Esophagus squamous epithelium (tissue), 5 donors: ENCODE results near the gene PIGV. TPM values are rescaled to one million over a fixed set of nuclear protein-coding genes. Genes with fewer than 3 reads are reported as not detected.
A peak's percentile ranks its signal among the peaks of the same experiment; 100 is the strongest.
"Not testable (repeated sequence)": the region's sequence is repeated elsewhere in the genome, so short reads cannot be mapped to it uniquely, and the experiment has no call there.

Source experiments
- DNase-seq: peaks from one replicate; lab custom pipeline; 2025; lab: John Stamatoyannopoulos, UW
- H3K27ac ChIP-seq, 4 donors: fragments of 200-600 bp; sonication (generic); one replicate each; pipeline ENCODE4 v1.5.1; 2016 to 2019; ENCODE audit warnings: mild to moderate bottlenecking in 1 of 4
- H3K27me3 ChIP-seq, 4 donors: fragments of 200-600 bp; sonication (generic); 1 replicate in 3 of 4; 2 replicates in 1 of 4; pipeline versions ENCODE4 v1.5.1 to v1.6.0; 2017 to 2021; ENCODE audit warnings: antibody characterized with exemption in 1 of 4
- H3K36me3 ChIP-seq, 3 donors: fragments of 200-600 bp; sonication (generic); one replicate each; pipeline ENCODE4 v1.5.1; 2016 to 2019
- H3K4me1 ChIP-seq, 3 donors: fragments of 200-600 bp; sonication (generic); one replicate each; pipeline ENCODE4 v1.5.1; 2017 to 2019
- H3K4me3 ChIP-seq, 4 donors: fragments of 200-600 bp; sonication (generic); 1 replicate in 3 of 4; 2 replicates in 1 of 4; pipeline ENCODE4 v1.5.1; 2016 to 2019; ENCODE audit warnings: mild to moderate bottlenecking in 2 of 4, moderate library complexity in 1 of 4
- H3K9me3 ChIP-seq, 3 donors: fragments of 200-600 bp; sonication (generic); one replicate each; pipeline ENCODE4 v1.5.1; 2016 to 2019
- POLR2A ChIP-seq, 4 donors: fragments of 450-650 bp; IDR thresholded peaks; one replicate each; pipeline ENCODE4 v1.6.1; 2017; ENCODE audit warnings: antibody characterized with exemption in 4 of 4, mild to moderate bottlenecking in 4 of 4, moderate library complexity in 3 of 4
- WGBS, 2 donors: methylation state at CpG; one replicate each; pipeline ENCODE4 v1.1.5; 2018; 5-methylcytosine and 5-hydroxymethylcytosine counted together
- intact Hi-C: fragments of 100-400 bp; cut with DNase I; formaldehyde crosslinking; loops from one replicate; pipeline ENCODE4 v1.15.0; 2022
- total RNA-seq, 4 donors: library from RNA; depleted of rRNA; stranded (reverse); fragments of >200 nt; gene quantifications; one replicate each; pipeline ENCODE4 v1.1.0, GENCODE V29; 2016
- TF ChIP-seq, protein P1 (sequence below), 6 experiments: fragments of 450-650 bp in 4 of 6; fragments of 200-600 bp in 2 of 6; sonication (generic) in 2 of 6; IDR thresholded peaks; one replicate each; pipeline ENCODE4 v1.5.1; 2016 to 2019; ENCODE audit warnings: antibody characterized with exemption in 6 of 6, mild to moderate bottlenecking in 4 of 6, moderate library complexity in 4 of 6
- donor health status: DM: yes; HTN: yes; CAD: no.

PIGV gene
- total RNA-seq, 4 donors from 2014 or later = 9.9 to 20.9 (median 13.1) TPM

GRCh38 chr1:26792924-26793323, 5.2 kb downstream of the PIGV start:
- no peak for TF ChIP-seq POLR2A (IDR thresholded peaks at IDR 0.05)
- TF ChIP-seq, protein P1, sequence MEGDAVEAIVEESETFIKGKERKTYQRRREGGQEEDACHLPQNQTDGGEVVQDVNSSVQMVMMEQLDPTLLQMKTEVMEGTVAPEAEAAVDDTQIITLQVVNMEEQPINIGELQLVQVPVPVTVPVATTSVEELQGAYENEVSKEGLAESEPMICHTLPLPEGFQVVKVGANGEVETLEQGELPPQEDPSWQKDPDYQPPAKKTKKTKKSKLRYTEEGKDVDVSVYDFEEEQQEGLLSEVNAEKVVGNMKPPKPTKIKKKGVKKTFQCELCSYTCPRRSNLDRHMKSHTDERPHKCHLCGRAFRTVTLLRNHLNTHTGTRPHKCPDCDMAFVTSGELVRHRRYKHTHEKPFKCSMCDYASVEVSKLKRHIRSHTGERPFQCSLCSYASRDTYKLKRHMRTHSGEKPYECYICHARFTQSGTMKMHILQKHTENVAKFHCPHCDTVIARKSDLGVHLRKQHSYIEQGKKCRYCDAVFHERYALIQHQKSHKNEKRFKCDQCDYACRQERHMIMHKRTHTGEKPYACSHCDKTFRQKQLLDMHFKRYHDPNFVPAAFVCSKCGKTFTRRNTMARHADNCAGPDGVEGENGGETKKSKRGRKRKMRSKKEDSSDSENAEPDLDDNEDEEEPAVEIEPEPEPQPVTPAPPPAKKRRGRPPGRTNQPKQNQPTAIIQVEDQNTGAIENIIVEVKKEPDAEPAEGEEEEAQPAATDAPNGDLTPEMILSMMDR (IDR thresholded peaks at IDR 0.05) = no peak
- intact Hi-C loops = no loop called here
- Histone ChIP-seq H3K4me3 (no peak overlapping the region), H3K4me1 (peaks cover 3 to 24% (median 6%) of the 10 kb centered on the region in 3 donors), H3K36me3 (peaks cover 7 to 74% (median 12%) of the 10 kb centered on the region in 3 donors), H3K27ac (no peak overlapping the region), H3K27me3 (no peaks in the 10 kb centered on the region), H3K9me3 (no peaks in the 10 kb centered on the region)
- 92 to 98% methylated on average over 2 of the region's 2 CpGs for WGBS, 2 donors
- DNase-seq = no peak

- H3K9me3 ChIP-seq = no peaks in the 10 kb centered on the region
- no peak overlapping the region for H3K4me3 ChIP-seq
- no peak for DNase-seq
- H3K27me3 ChIP-seq = no peaks in the 10 kb centered on the region
- intact Hi-C loops = no loop called here
- TF ChIP-seq POLR2A (IDR thresholded peaks at IDR 0.05) = no peak
- TF ChIP-seq, protein P1 (IDR thresholded peaks at IDR 0.05) = no peak
- no peak overlapping the region for H3K27ac ChIP-seq
- WGBS, 2 donors = 80 to 90% methylated on average over 5 of the region's 5 CpGs
- H3K4me1 ChIP-seq = peaks cover 0 to 25% (median 8%) of the 10 kb centered on the region in 3 donors
- H3K36me3 ChIP-seq = peaks cover 7 to 79% (median 14%) of the 10 kb centered on the region in 3 donors
Measured at GRCh38 chr1:26794391-26794790, 6.6 kb downstream of the PIGV start.

- Histone ChIP-seq H3K36me3 (peaks cover 7 to 59% (median 14%) of the 10 kb centered on the region in 3 donors), H3K27ac (no peak overlapping the region), H3K9me3 (no peaks in the 10 kb centered on the region), H3K27me3 (no peaks in the 10 kb centered on the region), H3K4me3 (no peak overlapping the region), H3K4me1 (peaks cover 0 to 37% (median 20%) of the 10 kb centered on the region in 3 donors)
- WGBS, 2 donors = 75 to 83% methylated on average over 2 of the region's 2 CpGs
- intact Hi-C loops = no loop called here
- DNase-seq = no peak
- TF ChIP-seq, protein P1 (IDR thresholded peaks at IDR 0.05) = no peak
- TF ChIP-seq POLR2A (IDR thresholded peaks at IDR 0.05) = no peak
Measured at GRCh38 chr1:26797627-26798026, 9.9 kb downstream of the PIGV start.

DNA sequence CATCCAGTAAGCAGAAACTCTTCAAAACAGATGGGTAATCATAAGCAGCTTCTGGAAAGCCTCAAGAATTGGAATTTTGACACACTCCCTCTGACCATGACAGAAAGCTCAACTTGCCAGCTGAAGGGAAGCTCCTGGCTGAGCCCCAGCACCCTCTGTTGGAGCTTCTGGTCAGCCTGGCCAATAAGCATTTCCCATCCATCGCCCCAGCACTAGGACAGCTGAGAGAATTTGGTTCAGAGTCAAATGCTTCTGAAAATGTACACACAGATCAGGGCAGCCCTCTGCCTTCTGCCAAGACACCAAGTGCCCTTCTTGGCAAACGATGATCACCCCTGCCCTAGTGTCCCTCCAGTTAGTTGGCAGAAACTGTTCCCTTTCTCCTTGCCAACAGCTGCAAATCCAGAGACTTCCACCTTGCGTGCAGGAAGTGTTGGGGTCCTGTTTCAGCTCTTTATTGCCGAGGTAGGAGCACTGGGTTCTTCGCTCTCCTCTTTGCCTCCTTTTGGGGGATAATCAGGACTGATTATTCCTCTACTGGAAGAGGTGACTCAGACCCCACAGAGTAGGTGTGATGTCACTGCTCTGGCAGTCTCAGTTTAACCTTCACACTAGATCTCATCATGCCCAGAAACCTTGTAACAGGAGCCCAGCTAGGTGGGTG, 11.9 kb downstream of the PIGV start:
- intact Hi-C loops = no loop called here
- Histone ChIP-seq H3K36me3 (peaks cover 4 to 39% (median 9%) of the 10 kb centered on the region in 3 donors), H3K27ac (peak overlapping the region in 3 of 4 donors; percentile 59 to 78 (median 72)), H3K4me1 (peaks cover 0 to 37% (median 20%) of the 10 kb centered on the region in 3 donors), H3K9me3 (no peaks in the 10 kb centered on the region), H3K27me3 (no peaks in the 10 kb centered on the region), H3K4me3 (peak overlapping the region in 1 of 4 donors; percentile 29)
- TF ChIP-seq, protein P1 (IDR thresholded peaks at IDR 0.05) = no peak
- no peak for TF ChIP-seq POLR2A (IDR thresholded peaks at IDR 0.05)
- 42 to 61% methylated on average over 3 to 4 of the region's 5 CpGs for WGBS, 2 donors
- DNase-seq = no peak

- H3K27ac ChIP-seq, intact Hi-C loops, H3K36me3 ChIP-seq, H3K4me3 ChIP-seq, H3K9me3 ChIP-seq, H3K27me3 ChIP-seq, DNase-seq: not testable (repeated sequence)
- no CpG with 5 or more reads among the region's 36 CpGs for WGBS, 2 donors
- H3K4me1 ChIP-seq = peaks cover 0 to 23% (median 18%) of the 10 kb centered on the region in 3 donors
Measured at GRCh38 chr1:26803932-26804331, 16.2 kb downstream of the PIGV start.
